HG03378 (cell line): Measurements from ENCODE around the gene BPIFB2.
"Not testable (repeated sequence)": the region's sequence is repeated elsewhere in the genome, so short reads cannot be mapped to it uniquely, and the experiment has no call there.

ENCODE experiments used
- ATAC-seq: cut with Tn5 transposase; IDR thresholded peaks from one replicate; pipeline ENCODE4 v1.9.1; 2021; ENCODE audit warnings: mild to moderate bottlenecking, moderate library complexity; ENCODE audit not compliant: unreplicated experiment

BPIFB2 gene

GRCh38 chr20:33034115-33034514, 26.6 kb downstream of the BPIFB2 start:
- no peak for ATAC-seq

- no peak for ATAC-seq
Measured at GRCh38 chr20:33034901-33035492, 27.5 kb downstream of the BPIFB2 start.

- no peak for ATAC-seq
Measured at GRCh38 chr20:33037456-33037855, 30.0 kb downstream of the BPIFB2 start.

- no peak for ATAC-seq
Measured at GRCh38 chr20:33038243-33038642, 30.7 kb downstream of the BPIFB2 start.

GRCh38 chr20:33042430-33042829, 34.9 kb downstream of the BPIFB2 start:
- no peak for ATAC-seq

GRCh38 chr20:33042983-33043730, 35.7 kb downstream of the BPIFB2 start:
- ATAC-seq, result no peak

- ATAC-seq, result no peak
Measured at GRCh38 chr20:33043731-33044181, 36.3 kb downstream of the BPIFB2 start.

GRCh38 chr20:33045129-33045721, 37.7 kb downstream of the BPIFB2 start:
- not testable (repeated sequence) for ATAC-seq

GRCh38 chr20:33046412-33046811, 38.9 kb downstream of the BPIFB2 start:
- no peak for ATAC-seq

- no peak for ATAC-seq
Measured at GRCh38 chr20:33051333-33051732, 43.8 kb downstream of the BPIFB2 start.

GRCh38 chr20:33053291-33054106, 46.0 kb downstream of the BPIFB2 start, which contains the start of gene BPIFB3:
BPIFB3 (plus strand) TSS chr20:33053903; CDS start chr20:33055436, 1,533 bp downstream.
- ATAC-seq, result no peak

GRCh38 chr20:33054381-33054780, 46.9 kb downstream of the BPIFB2 start:
- ATAC-seq, result no peak

- no peak for ATAC-seq
Measured at GRCh38 chr20:33054791-33055190, 47.3 kb downstream of the BPIFB2 start.

GRCh38 chr20:33059136-33059535, 51.6 kb downstream of the BPIFB2 start:
- no peak for ATAC-seq

- no peak for ATAC-seq
Measured at GRCh38 chr20:33059741-33060390, 52.4 kb downstream of the BPIFB2 start.

- no peak for ATAC-seq
Measured at GRCh38 chr20:33061658-33062028, 54.1 kb downstream of the BPIFB2 start.

GRCh38 chr20:33062105-33062824, 54.8 kb downstream of the BPIFB2 start:
- ATAC-seq, result no peak

- no peak for ATAC-seq
Measured at GRCh38 chr20:33062825-33063149, 55.3 kb downstream of the BPIFB2 start.

GRCh38 chr20:33063271-33063670, 55.8 kb downstream of the BPIFB2 start:
- ATAC-seq, result no peak

GRCh38 chr20:33064572-33065287, 57.2 kb downstream of the BPIFB2 start:
- no peak for ATAC-seq
